Esophagus muscularis mucosa (tissue), 4 donors: ENCODE data around the gene SIDT2.

ENCODE experiments used
- CTCF ChIP-seq, 3 experiments: fragments of 200-600 bp in 2 of 3; fragments of 450-650 bp in 1 of 3; sonication (generic) in 2 of 3; IDR thresholded peaks; one replicate each; pipeline ENCODE4 v1.5.1; 2017 to 2019; ENCODE audit warnings: antibody characterized with exemption in 3 of 3, mild to moderate bottlenecking in 2 of 3, moderate library complexity in 1 of 3
- EP300 ChIP-seq: sonication (generic); formaldehyde crosslinking; IDR thresholded peaks from one replicate; pipeline ENCODE4 v1.6.1; 2017; ENCODE audit warnings: antibody characterized with exemption
- POLR2A ChIP-seq: fragments of 450-650 bp; IDR thresholded peaks from one replicate; pipeline ENCODE4 v1.6.1; 2017; ENCODE audit warnings: antibody characterized with exemption, moderate library complexity, mild to moderate bottlenecking, low read depth
- POLR2AphosphoS5 ChIP-seq, 2 donors: sonication (generic); formaldehyde crosslinking; IDR thresholded peaks; one replicate each; pipeline ENCODE4 v1.6.1; 2017; ENCODE audit warnings: antibody characterized with exemption in 2 of 2

DNA sequence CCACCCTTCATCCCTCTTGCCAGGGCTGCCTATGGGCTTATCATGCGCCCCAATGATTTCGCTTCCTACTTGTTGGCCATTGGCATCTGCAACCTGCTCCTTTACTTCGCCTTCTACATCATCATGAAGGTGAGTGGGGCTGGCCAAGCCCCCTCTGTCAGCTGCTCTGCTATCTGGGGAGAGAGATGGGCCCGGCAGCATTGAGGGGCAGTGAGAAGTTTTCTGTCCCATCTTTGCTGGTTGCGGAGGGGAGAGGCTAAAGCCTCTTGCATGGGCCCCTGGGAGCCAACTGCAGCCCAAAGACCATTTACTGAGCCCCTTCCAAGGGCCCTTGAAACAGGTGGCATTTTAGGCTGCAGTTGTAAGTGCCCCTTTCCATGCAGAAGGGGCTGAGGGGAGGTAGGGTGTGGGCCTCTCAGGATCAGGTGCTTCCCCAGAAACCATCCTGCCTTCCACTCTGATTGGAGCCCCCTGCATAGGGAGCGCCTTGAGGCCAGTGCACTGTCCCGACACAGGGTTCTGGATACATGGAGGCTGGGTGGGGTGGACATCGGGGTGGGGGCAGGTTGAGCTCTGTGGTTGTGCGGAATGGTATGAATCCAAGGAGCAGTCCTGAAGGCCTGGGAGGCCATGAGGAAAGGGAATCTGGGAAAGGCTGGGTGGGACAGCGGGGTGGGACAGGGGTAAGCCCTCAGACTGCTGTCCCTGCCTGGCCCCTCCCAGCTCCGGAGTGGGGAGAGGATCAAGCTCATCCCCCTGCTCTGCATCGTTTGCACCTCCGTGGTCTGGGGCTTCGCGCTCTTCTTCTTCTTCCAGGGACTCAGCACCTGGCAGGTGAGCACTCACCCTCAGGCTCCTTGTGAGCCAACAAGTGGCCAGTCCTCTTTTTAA is 14.8 kb downstream of the SIDT2 start:
- TF ChIP-seq POLR2AphosphoS5 (IDR thresholded peaks at IDR 0.05) (no peak), CTCF (IDR thresholded peaks at IDR 0.05) (no peak), POLR2A (no peak), EP300 (no peak)
